Hepatic stellate cell (primary cell): ENCODE data around the gene TMEM108.

ENCODE experiments used
- DNase-seq: peaks from one replicate; pipeline ENCODE4 v3.0.0; 2011; ENCODE audit warnings: low spot score

Gene TMEM108

GRCh38 chr3:133119176-133119575, 81.0 kb downstream of the TMEM108 start:
- DNase-seq, result no peak

- no peak for DNase-seq
Measured at GRCh38 chr3:133121450-133121849, 83.3 kb downstream of the TMEM108 start.

GRCh38 chr3:133123636-133124035, 85.4 kb downstream of the TMEM108 start:
- DNase-seq, result no peak

GRCh38 chr3:133124511-133124910, 86.3 kb downstream of the TMEM108 start:
- no peak for DNase-seq

- no peak for DNase-seq
Measured at GRCh38 chr3:133125171-133125570, 87.0 kb downstream of the TMEM108 start.

GRCh38 chr3:133125802-133126201, 87.6 kb downstream of the TMEM108 start:
- DNase-seq, result no peak

- DNase-seq, result no peak
Measured at GRCh38 chr3:133127381-133127780, 89.2 kb downstream of the TMEM108 start.

GRCh38 chr3:133130168-133130567, 92.0 kb downstream of the TMEM108 start:
- DNase-seq, result no peak

GRCh38 chr3:133135306-133135705, 97.1 kb downstream of the TMEM108 start:
- no peak for DNase-seq

GRCh38 chr3:133136114-133137041, 98.2 kb downstream of the TMEM108 start:
- DNase-seq, result no peak

GRCh38 chr3:133137042-133137996, 99.1 kb downstream of the TMEM108 start:
- no peak for DNase-seq

- no peak for DNase-seq
Measured at GRCh38 chr3:133138017-133138416, 99.8 kb downstream of the TMEM108 start.

- DNase-seq, result no peak
Measured at GRCh38 chr3:133152056-133152455, 113.9 kb downstream of the TMEM108 start.

- no peak for DNase-seq
Measured at GRCh38 chr3:133152681-133153220, 114.6 kb downstream of the TMEM108 start.

GRCh38 chr3:133153382-133153781, 115.2 kb downstream of the TMEM108 start:
- no peak for DNase-seq

- DNase-seq, result no peak
Measured at GRCh38 chr3:133157716-133158115, 119.5 kb downstream of the TMEM108 start.

- DNase-seq, result no peak
Measured at GRCh38 chr3:133158686-133159085, 120.5 kb downstream of the TMEM108 start.

GRCh38 chr3:133159498-133160475, 121.6 kb downstream of the TMEM108 start:
- no peak for DNase-seq

GRCh38 chr3:133161656-133162055, 123.5 kb downstream of the TMEM108 start:
- no peak for DNase-seq

GRCh38 chr3:133162265-133162664, 124.1 kb downstream of the TMEM108 start:
- no peak for DNase-seq

- DNase-seq, result no peak
Measured at GRCh38 chr3:133162670-133163305, 124.6 kb downstream of the TMEM108 start.
